HG02588 (cell line): ENCODE data around the gene RANBP3.

ENCODE experiments used
- ATAC-seq: cut with Tn5 transposase; IDR thresholded peaks from one replicate; pipeline ENCODE4 v1.9.1; 2021; ENCODE audit warnings: mild to moderate bottlenecking, moderate library complexity; ENCODE audit not compliant: unreplicated experiment

The RANBP3 gene

GRCh38 chr19:5908773-5909442 lies 69.0 kb downstream of the RANBP3 start:
- ATAC-seq, result no peak

GRCh38 chr19:5907241-5907640 lies 70.7 kb downstream of the RANBP3 start:
- no peak for ATAC-seq

GRCh38 chr19:5905114-5905778 lies 72.7 kb downstream of the RANBP3 start:
- no peak for ATAC-seq

- ATAC-seq, result peak; percentile 71
Measured at GRCh38 chr19:5904352-5905113, 73.4 kb downstream of the RANBP3 start, which contains the start of gene VMAC. VMAC (plus strand) TSS chr19:5904872; CDS start chr19:5904891, 19 bp downstream.

GRCh38 chr19:5903624-5904351 lies 74.2 kb downstream of the RANBP3 start, which contains the start of gene NDUFA11:
NDUFA11 (minus strand) TSS chr19:5903790; CDS start chr19:5903708, 82 bp downstream.
- ATAC-seq, result peak; percentile 32

- ATAC-seq, result no peak
Measured at GRCh38 chr19:5903056-5903623, 74.8 kb downstream of the RANBP3 start.

GRCh38 chr19:5900976-5901375 lies 77.0 kb downstream of the RANBP3 start:
- ATAC-seq, result no peak

- no peak for ATAC-seq
Measured at GRCh38 chr19:5899728-5900526, 78.0 kb downstream of the RANBP3 start.

- no peak for ATAC-seq
Measured at GRCh38 chr19:5897189-5897969, 80.6 kb downstream of the RANBP3 start.

- ATAC-seq, result no peak
Measured at GRCh38 chr19:5896365-5897076, 81.4 kb downstream of the RANBP3 start.

GRCh38 chr19:5895890-5896289 lies 82.0 kb downstream of the RANBP3 start:
- no peak for ATAC-seq

GRCh38 chr19:5895409-5895808 lies 82.5 kb downstream of the RANBP3 start:
- no peak for ATAC-seq

- ATAC-seq, result no peak
Measured at GRCh38 chr19:5894704-5895349, 83.1 kb downstream of the RANBP3 start.

GRCh38 chr19:5893907-5894703 lies 83.8 kb downstream of the RANBP3 start:
- no peak for ATAC-seq

GRCh38 chr19:5893296-5893903 lies 84.5 kb downstream of the RANBP3 start:
- ATAC-seq, result no peak

- ATAC-seq, result no peak
Measured at GRCh38 chr19:5892772-5893275, 85.1 kb downstream of the RANBP3 start.
